H1 (cell line): ENCODE measurements around the gene LPGAT1. TPM values are rescaled to one million over a fixed set of nuclear protein-coding genes. Genes with fewer than 3 reads are reported as not detected.

Source experiments
- CBX8 ChIP-seq: fragments of 300-800, 300-1000 bp; sonication (generic); IDR thresholded peaks from 2 replicates; pipeline ENCODE4 v1.7.1; 2016; ENCODE audit warnings: low read depth, low read length, borderline replicate concordance
- RXRA ChIP-seq: IDR thresholded peaks from 2 replicates; pipeline ENCODE4 v1.6.1; 2011; ENCODE audit warnings: low read depth, mild to moderate bottlenecking, low read length, moderate library complexity; ENCODE audit not compliant: insufficient read depth
- SP2 ChIP-seq: IDR thresholded peaks from 2 replicates; pipeline ENCODE4 v1.6.1; 2012; ENCODE audit warnings: mild to moderate bottlenecking, low read length, inconsistent platforms
- polyA plus RNA-seq, 7 experiments: library from polyadenylated mRNA; depleted of rRNA in 3 of 7; stranded (reverse) in 5 of 7; unstranded in 2 of 7; fragments of >200 nt in 5 of 7; fragments of 200-250 nt in 2 of 7; gene quantifications; 1 replicate in 5 of 7; 2 replicates in 1 of 7; 4 replicates in 1 of 7; pipeline versions ENCODE4 v1.2.1 to v1.2.3, GENCODE V29; 2011 to 2013; ENCODE audit warnings: missing spikeins in 2 of 7, mixed read lengths in 2 of 7
- total RNA-seq: library from RNA; stranded (reverse); fragmentation: NEBNext Ultra II Directional; extraction: Animal tissue kit (Norgen Biotek cat#: 25700); gene quantifications from 2 replicates; pipeline ENCODE4 v1.2.1, GENCODE V29; 2021

Gene LPGAT1
- total and polyA plus RNA-seq, 2 of the 8 experiments (the other 6 are each of a cell fraction or from before 2014, with no cell fraction given): 2.3 to 13.5 TPM

DNA sequence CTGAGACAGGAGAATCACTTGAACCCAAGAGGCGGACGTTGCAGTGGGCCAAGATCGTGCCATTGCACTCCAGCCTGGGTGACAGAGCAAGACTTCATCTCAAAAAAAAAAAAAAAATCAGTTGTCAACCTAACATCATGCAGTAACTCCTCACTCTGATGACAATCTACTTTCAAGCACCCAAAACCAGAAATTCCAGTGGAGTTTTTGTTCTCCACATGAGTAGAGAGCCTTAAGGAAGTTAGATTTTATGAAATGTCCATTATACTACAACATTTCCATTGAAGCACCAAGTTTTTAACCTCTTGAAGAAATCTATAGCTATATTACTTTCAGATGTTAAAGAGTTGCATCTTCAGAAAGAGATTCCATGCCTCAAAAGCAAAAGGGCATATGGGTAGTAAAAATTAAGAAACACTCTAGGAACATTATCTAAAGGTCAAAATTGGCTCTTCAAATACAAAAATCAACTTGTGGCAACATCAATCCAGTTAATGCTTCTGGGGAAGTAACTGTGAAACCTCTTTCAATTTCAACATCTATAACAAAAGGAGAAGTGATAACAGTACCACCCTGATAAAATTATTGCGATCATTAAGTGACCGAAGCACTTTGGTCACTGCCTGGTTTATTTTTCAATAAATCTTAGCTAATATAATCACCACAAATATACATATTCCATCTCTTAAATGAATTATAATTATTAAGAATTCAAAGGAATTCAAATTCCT, 7.7 kb downstream of the LPGAT1 start (continued):
- TF ChIP-seq RXRA (no peak), SP2 (no peak), CBX8 (no peak)
- TF ChIP-seq, all 59 proteins: peak for 0
